ENCODE measurements around the gene SF3A1. TPM values are rescaled to one million over a fixed set of nuclear protein-coding genes. Genes with fewer than 3 reads are reported as not detected.

The SF3A1 gene
- total RNA-seq, 1 donor from 2014 or later = 139 TPM

- no peaks in the 10 kb centered on the region for H3K27me3 Mint-ChIP-seq (ENCODE audit: low read depth, unreplicated experiment)
- H3K4me1 ChIP-seq (ENCODE audit: insufficient read depth, low read length) = no peaks in the 10 kb centered on the region
- H3K4me2 ChIP-seq (ENCODE audit: low read length) = no peak overlapping the region
- no peak overlapping the region for H2AFZ ChIP-seq (ENCODE audit: low read depth, low read length)
- peaks cover 27% of the 10 kb centered on the region for H4K20me1 ChIP-seq (ENCODE audit: insufficient read depth, low read length)
- H3K4me3 Mint-ChIP-seq (ENCODE audit: unreplicated experiment) = no peak overlapping the region
- no peaks in the 10 kb centered on the region for H3K9me3 Mint-ChIP-seq (ENCODE audit: unreplicated experiment)
- no peaks in the 10 kb centered on the region for H3K79me2 ChIP-seq (ENCODE audit: insufficient read depth, low read length)
- FAIRE-seq = no peak
- H3K9me3 ChIP-seq (ENCODE audit: insufficient read depth, low read depth, low read length) = no peaks in the 10 kb centered on the region
- no peak overlapping the region for H3K9ac ChIP-seq (ENCODE audit: low read length)
- H3K4me1 Mint-ChIP-seq (ENCODE audit: low read depth, unreplicated experiment) = peaks cover 8% of the 10 kb centered on the region
- H3K27ac ChIP-seq (ENCODE audit: low read depth, low read length) = no peak overlapping the region
- no peak overlapping the region for H3K27ac Mint-ChIP-seq (ENCODE audit: unreplicated experiment)
- H3K27me3 ChIP-seq (ENCODE audit: insufficient read depth, low read length) = no peaks in the 10 kb centered on the region
- no peak for DNase-seq (ENCODE audit: low read depth)
- TF ChIP-seq CTCF (IDR thresholded peaks at IDR 0.05; ENCODE audit: insufficient read depth, low read depth, low read length) = no peak
- TF ChIP-seq EZH2 (IDR thresholded peaks at IDR 0.05; ENCODE audit: insufficient read depth, low read length) = no peak
- peaks cover 59% of the 10 kb centered on the region for H3K36me3 ChIP-seq (ENCODE audit: insufficient read depth, low read length)
- peaks cover 31% of the 10 kb centered on the region for H3K36me3 Mint-ChIP-seq (ENCODE audit: low read depth, unreplicated experiment)
- H3K4me3 ChIP-seq (ENCODE audit: insufficient read depth, low read depth, low read length) = no peak overlapping the region
Measured at GRCh38 chr22:30332551-30332950, 24.1 kb downstream of the SF3A1 start.

- H3K36me3 Mint-ChIP-seq (ENCODE audit: low read depth, unreplicated experiment) = peaks cover 3% of the 10 kb centered on the region
- H2AFZ ChIP-seq (ENCODE audit: low read depth, low read length) = no peak overlapping the region
- no peak for DNase-seq (ENCODE audit: low read depth)
- H3K9me3 Mint-ChIP-seq (ENCODE audit: unreplicated experiment) = no peaks in the 10 kb centered on the region
- peaks cover 24% of the 10 kb centered on the region for H3K36me3 ChIP-seq (ENCODE audit: insufficient read depth, low read length)
- no peak for TF ChIP-seq EZH2 (IDR thresholded peaks at IDR 0.05; ENCODE audit: insufficient read depth, low read length)
- no peak for TF ChIP-seq CTCF (IDR thresholded peaks at IDR 0.05; ENCODE audit: insufficient read depth, low read depth, low read length)
- H3K27me3 ChIP-seq (ENCODE audit: insufficient read depth, low read length) = no peaks in the 10 kb centered on the region
- peaks cover 38% of the 10 kb centered on the region for H4K20me1 ChIP-seq (ENCODE audit: insufficient read depth, low read length)
- peak overlapping the region; percentile 24 for H3K27ac ChIP-seq (ENCODE audit: low read depth, low read length)
- H3K9me3 ChIP-seq (ENCODE audit: insufficient read depth, low read depth, low read length) = no peaks in the 10 kb centered on the region
- peak overlapping the region; percentile 77 for H3K27ac Mint-ChIP-seq (ENCODE audit: unreplicated experiment)
- H3K4me3 Mint-ChIP-seq (ENCODE audit: unreplicated experiment) = peak overlapping the region; percentile 27
- H3K4me1 Mint-ChIP-seq (ENCODE audit: low read depth, unreplicated experiment) = peaks cover 30% of the 10 kb centered on the region
- no peak overlapping the region for H3K4me3 ChIP-seq (ENCODE audit: insufficient read depth, low read depth, low read length)
- peaks cover 27% of the 10 kb centered on the region for H3K4me1 ChIP-seq (ENCODE audit: insufficient read depth, low read length)
- H3K4me2 ChIP-seq (ENCODE audit: low read length) = peak overlapping the region; percentile 15
- no peak for FAIRE-seq
- H3K27me3 Mint-ChIP-seq (ENCODE audit: low read depth, unreplicated experiment) = no peaks in the 10 kb centered on the region
- H3K79me2 ChIP-seq (ENCODE audit: insufficient read depth, low read length) = peaks cover 29% of the 10 kb centered on the region
- no peak overlapping the region for H3K9ac ChIP-seq (ENCODE audit: low read length)
Measured at GRCh38 chr22:30328466-30329049, 28.1 kb downstream of the SF3A1 start.

GRCh38 chr22:30327864-30328345, 28.8 kb downstream of the SF3A1 start:
- H3K9me3 Mint-ChIP-seq (ENCODE audit: unreplicated experiment) = no peaks in the 10 kb centered on the region

More at GRCh38 chr22:30327864-30328345, 28.8 kb downstream of the SF3A1 start:
- H4K20me1 ChIP-seq (ENCODE audit: insufficient read depth, low read length) = peaks cover 39% of the 10 kb centered on the region
- Mint-ChIP-seq H3K4me3 (ENCODE audit: unreplicated experiment) (peak overlapping the region; percentile 69), H3K27ac (ENCODE audit: unreplicated experiment) (peak overlapping the region; percentile 77), H3K27me3 (ENCODE audit: low read depth, unreplicated experiment) (no peaks in the 10 kb centered on the region), H3K36me3 (ENCODE audit: low read depth, unreplicated experiment) (peaks cover 3% of the 10 kb centered on the region), H3K4me1 (ENCODE audit: low read depth, unreplicated experiment) (peaks cover 30% of the 10 kb centered on the region)
- H3K4me1 ChIP-seq (ENCODE audit: insufficient read depth, low read length) = peaks cover 30% of the 10 kb centered on the region
- FAIRE-seq (no peak), DNase-seq (ENCODE audit: low read depth) (no peak)
- H3K27ac ChIP-seq (ENCODE audit: low read depth, low read length) = no peak overlapping the region
- TF ChIP-seq CTCF (IDR thresholded peaks at IDR 0.05; ENCODE audit: insufficient read depth, low read depth, low read length) = no peak
- no peak for TF ChIP-seq EZH2 (IDR thresholded peaks at IDR 0.05; ENCODE audit: insufficient read depth, low read length)
- H3K36me3 ChIP-seq (ENCODE audit: insufficient read depth, low read length) = peaks cover 18% of the 10 kb centered on the region
- H3K79me2 ChIP-seq (ENCODE audit: insufficient read depth, low read length) = peaks cover 35% of the 10 kb centered on the region
- H3K9ac ChIP-seq (ENCODE audit: low read length) = no peak overlapping the region
- no peaks in the 10 kb centered on the region for H3K9me3 ChIP-seq (ENCODE audit: insufficient read depth, low read depth, low read length)
- H3K27me3 ChIP-seq (ENCODE audit: insufficient read depth, low read length) = no peaks in the 10 kb centered on the region
- H3K4me2 ChIP-seq (ENCODE audit: low read length) = no peak overlapping the region
- H2AFZ ChIP-seq (ENCODE audit: low read depth, low read length) = no peak overlapping the region
- H3K4me3 ChIP-seq (ENCODE audit: insufficient read depth, low read depth, low read length) = no peak overlapping the region

Data from astrocyte (in vitro differentiated cells and primary cell).